AG09319 (cell line): Measurements from ENCODE around the gene DCUN1D3.
"Not testable (repeated sequence)": the region's sequence is repeated elsewhere in the genome, so short reads cannot be mapped to it uniquely, and the experiment has no call there.

ENCODE experiments used
- DNase-seq: peaks from one replicate; pipeline ENCODE4 v3.0.0-alpha.2; 2010; ENCODE audit warnings: low read depth; ENCODE audit errors: extremely low read depth
- TF ChIP-seq, protein P1 (sequence below): IDR thresholded peaks from 2 replicates; pipeline ENCODE4 v1.5.1; 2011; ENCODE audit warnings: low read depth, mild to moderate bottlenecking, inconsistent platforms, low read length, moderate library complexity

Gene DCUN1D3, protein sequence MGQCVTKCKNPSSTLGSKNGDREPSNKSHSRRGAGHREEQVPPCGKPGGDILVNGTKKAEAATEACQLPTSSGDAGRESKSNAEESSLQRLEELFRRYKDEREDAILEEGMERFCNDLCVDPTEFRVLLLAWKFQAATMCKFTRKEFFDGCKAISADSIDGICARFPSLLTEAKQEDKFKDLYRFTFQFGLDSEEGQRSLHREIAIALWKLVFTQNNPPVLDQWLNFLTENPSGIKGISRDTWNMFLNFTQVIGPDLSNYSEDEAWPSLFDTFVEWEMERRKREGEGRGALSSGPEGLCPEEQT

DNA sequence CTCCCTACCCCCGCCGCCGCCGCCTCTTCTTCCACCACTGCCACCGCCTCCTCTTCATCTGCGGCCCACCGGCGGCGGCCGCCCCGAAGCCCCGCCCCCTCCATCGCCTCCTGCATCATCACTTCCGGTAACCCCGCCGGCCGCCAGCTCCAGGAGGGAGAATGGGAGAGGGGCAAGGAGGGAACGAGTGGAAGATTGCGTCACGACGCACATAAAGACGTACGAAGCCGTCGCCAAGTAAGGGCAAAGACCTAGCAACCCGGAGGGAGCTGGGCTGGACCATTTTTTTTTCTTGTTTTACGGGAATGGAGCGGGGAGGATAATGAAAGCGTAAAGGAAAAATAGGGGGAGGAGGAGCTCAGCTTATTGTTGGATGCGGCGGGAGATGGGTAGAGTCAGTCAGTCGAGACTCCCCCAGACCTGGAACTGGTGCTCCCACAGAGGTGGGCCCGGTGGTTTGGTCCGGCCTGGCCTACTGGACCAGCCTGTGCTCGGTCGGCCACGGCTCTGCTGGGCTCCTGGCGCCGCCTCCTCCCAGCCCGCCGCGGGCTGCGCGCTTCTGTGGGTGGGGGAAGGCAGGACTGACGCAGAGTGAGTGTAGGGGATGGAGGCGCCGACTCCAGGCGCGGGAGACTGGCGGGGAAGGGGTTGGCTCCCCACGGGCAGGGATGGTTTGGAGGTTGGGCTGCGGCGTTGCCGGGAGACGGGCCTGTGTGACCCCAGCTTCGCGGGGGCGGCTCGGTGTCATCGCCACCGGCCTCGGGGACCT, at the start of gene DCUN1D3, which contains the start of gene LYRM1:
Gene DCUN1D3, minus strand, starts transcription at position 60 of the 769 bp plus-strand sequence. CDS start 37,820 bp downstream, outside the sequence.
Gene LYRM1, plus strand, starts transcription at position 473 of the 769 bp plus-strand sequence. CDS start 14,785 bp downstream, outside the sequence.
- DNase-seq, result peak; percentile 99
- TF ChIP-seq, protein P1, sequence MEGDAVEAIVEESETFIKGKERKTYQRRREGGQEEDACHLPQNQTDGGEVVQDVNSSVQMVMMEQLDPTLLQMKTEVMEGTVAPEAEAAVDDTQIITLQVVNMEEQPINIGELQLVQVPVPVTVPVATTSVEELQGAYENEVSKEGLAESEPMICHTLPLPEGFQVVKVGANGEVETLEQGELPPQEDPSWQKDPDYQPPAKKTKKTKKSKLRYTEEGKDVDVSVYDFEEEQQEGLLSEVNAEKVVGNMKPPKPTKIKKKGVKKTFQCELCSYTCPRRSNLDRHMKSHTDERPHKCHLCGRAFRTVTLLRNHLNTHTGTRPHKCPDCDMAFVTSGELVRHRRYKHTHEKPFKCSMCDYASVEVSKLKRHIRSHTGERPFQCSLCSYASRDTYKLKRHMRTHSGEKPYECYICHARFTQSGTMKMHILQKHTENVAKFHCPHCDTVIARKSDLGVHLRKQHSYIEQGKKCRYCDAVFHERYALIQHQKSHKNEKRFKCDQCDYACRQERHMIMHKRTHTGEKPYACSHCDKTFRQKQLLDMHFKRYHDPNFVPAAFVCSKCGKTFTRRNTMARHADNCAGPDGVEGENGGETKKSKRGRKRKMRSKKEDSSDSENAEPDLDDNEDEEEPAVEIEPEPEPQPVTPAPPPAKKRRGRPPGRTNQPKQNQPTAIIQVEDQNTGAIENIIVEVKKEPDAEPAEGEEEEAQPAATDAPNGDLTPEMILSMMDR, result no peak

DNA sequence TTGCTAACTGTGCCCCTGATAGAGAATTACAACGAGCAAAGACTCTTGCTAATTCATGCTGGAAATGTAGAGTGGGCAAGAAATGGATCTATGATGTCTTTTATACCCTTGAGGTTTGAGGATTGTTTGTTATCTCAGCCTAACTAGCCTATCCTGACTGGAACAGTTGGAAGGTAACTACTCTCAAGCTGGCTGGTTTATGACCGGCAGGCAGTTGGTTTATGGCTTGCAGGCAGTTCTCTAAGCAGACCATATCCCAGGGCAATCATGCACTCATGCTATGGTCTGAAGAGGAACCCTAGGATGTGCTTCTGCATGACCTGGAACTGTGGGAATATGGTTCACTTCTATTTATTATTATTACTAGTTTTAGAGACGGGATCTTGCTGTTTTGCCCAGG, 49.5 kb upstream of the DCUN1D3 start:
- TF ChIP-seq, protein P1, result no peak
- no peak for DNase-seq

DNA sequence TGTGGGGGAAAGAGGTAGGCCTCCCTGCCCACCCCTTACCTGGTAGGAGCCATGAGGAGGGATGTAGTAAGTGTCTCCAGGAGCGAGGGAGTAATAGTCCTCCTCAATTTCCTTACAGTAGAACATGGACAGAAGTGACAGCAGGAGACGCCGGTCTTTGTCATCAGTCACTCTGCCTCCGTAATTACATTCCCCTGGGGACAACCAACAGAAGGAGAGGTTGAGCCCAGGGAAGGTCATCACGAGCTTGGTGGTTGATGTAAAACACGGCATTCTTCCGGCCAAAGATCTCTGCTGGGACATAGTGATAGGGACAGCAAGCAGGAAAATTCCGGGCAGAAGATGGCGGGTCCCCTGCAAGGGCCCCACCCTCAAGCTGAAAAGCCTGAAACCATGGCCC, 48.3 kb upstream of the DCUN1D3 start:
- TF ChIP-seq, protein P1, result no peak
- no peak for DNase-seq

DNA sequence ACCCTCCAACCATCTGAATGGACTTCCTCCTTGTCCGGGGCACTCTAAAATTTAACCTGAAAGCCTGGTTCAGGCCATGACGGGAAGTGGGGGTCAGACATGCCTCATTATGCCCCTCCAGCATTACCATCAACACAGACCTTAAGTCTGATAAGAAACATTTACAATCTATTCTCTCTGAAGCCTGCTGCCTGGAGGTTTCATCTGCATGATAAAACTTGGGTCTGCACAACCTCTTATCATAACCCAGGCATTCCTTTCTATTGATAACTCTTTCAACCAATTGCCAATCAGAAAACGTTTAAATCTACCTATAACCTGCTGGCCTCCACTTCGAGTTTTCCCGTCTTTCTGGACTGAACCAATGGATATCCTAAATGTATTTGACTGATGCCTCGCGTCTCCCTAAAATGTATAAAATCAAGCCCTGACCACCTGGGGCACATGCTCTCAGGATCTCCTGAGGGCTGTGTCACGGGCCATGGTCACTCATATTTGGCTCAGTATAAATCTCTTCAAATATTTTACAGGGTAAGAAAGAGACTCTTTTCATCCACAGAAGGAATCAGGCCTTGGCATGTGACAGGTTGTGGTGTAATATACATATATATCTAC, 46.0 kb upstream of the DCUN1D3 start:
- DNase-seq, result no peak
- TF ChIP-seq, protein P1, result no peak

DNA sequence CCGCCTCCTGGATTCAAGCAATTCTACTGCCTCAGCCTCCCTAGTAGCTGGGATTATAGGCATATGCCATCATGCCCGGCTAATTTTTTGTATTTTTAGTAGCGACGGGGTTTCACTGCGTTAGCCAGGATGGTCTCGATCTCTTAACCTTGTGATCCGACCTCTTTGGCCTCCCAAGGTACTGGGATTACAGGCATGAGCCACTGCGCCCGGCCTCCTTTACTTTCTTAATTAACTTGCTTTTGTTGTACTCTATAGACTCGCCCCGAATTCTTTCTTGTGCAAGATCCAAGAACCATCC, 45.4 kb upstream of the DCUN1D3 start:
- DNase-seq, result not testable (repeated sequence)

DNA sequence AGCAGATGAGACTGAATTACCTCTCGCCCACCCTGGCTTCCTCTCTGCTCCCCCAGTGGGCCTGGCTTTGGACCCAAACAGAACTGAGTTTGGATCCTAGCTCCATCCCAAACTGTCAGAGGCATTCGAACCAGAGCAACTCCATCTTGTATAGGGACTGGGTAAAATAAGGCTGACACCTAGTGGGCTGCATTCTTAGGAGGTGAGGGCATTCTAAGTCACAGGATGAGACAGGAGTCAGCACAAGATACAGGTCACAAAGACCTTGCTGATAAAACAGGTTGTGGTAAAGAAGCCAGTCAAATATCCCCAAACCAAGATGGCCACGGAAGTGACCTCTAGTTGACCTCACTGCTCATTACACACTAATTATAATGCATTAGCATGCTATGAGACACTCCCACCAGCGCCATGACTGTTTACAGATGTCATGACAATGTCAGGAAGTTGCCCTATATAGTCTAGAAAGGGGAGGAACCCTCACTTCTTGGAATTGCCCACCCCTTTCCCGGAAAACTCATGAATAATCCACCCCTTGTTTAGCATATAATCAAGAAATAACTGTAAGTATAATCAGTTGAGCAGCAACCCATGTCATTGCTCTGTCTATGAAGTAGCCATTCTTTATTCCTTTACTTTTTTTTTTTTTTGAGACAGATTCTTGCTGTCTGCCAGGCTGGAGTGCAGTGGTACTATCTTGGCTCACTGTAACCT, 44.9 kb upstream of the DCUN1D3 start:
- no peak for DNase-seq
- TF ChIP-seq, protein P1, result no peak; the same call in 1 of the 2 replicates

DNA sequence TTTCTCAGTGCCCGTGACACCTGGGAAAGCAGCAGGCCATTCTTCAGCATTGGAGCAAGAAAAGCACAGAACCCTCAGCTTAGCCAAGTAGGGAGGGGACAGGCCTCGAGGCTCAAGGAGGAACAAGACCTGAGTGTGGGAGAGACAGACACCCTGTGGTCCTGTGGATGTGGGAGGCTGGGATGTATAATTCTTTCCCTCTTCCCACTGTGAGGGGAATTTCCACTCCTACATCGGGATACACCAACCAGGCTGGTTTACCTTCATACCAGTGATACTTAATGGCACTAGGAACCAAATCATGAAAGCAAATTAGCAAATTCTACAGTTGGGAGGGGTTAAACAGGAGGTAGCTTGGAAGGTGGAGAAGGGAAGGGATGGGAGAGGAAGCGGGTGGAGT, 42.1 kb upstream of the DCUN1D3 start:
- no peak for DNase-seq
- TF ChIP-seq, protein P1, result no peak
